Measurements from ENCODE around the gene MRPL52. TPM values are rescaled to one million over a fixed set of nuclear protein-coding genes. Genes with fewer than 3 reads are reported as not detected.

MRPL52 gene
- polyA plus RNA-seq, 2 of the 4 experiments (the other 2 are of a cell fraction) = 116 to 172 TPM

DNA sequence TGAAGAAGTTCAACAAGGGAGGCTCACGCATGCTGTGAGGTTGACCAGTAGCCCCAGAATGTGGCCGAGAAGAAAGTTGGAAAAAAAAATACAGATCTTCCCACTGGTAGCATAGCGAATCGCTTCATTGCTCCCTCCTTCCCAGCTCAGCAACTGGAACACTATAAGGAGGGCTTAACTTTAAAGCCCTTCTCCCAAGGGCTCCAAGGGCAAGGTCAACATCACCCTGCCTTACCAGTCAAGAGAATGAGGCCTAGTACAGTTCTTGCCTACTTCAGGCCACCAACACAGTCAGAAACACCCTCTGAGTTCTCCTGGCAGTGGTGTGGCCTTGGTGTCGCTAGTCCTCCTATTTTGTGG is 48.8 kb upstream of the MRPL52 start:
- WGBS (ENCODE audit: missing lambda C conversion rate) = 86% methylated on average over 5 of the region's 5 CpGs
- FAIRE-seq (no peak), ATAC-seq (no peak), DNase-seq (ENCODE audit: low read depth in 1 of 2, low spot score in 1 of 2) (no peak)
- no peak for TF ChIP-seq CHD2 (IDR thresholded peaks at IDR 0.05; ENCODE audit: low read length, partially characterized antibody)
- TF ChIP-seq EHMT2 (IDR thresholded peaks at IDR 0.05; ENCODE audit: low read depth) = no peak
- no peak for TF ChIP-seq ZC3H11A (IDR thresholded peaks at IDR 0.05)
- Histone ChIP-seq H3K4me3 (no peak overlapping the region), H3K4me1 (peaks cover 10% of the 10 kb centered on the region; the same call in 2 of the 3 replicates), H3K9me3 (no peaks in the 10 kb centered on the region), H3K4me2 (no peak overlapping the region), H3K27ac (no peak overlapping the region)
- ChIA-PET POLR2A (interaction anchor here (0.6 kb wide), 1 partner anchor 60 kb away, joined by 3 read pairs; no protein-coding TSS in a partner anchor), CTCF (interaction anchor here (0.6 to 4.2 kb wide), 5 partner anchors 42 to 1273 kb away, joined by 3 to 37 read pairs (median 4); no protein-coding TSS in a partner anchor)

DNA sequence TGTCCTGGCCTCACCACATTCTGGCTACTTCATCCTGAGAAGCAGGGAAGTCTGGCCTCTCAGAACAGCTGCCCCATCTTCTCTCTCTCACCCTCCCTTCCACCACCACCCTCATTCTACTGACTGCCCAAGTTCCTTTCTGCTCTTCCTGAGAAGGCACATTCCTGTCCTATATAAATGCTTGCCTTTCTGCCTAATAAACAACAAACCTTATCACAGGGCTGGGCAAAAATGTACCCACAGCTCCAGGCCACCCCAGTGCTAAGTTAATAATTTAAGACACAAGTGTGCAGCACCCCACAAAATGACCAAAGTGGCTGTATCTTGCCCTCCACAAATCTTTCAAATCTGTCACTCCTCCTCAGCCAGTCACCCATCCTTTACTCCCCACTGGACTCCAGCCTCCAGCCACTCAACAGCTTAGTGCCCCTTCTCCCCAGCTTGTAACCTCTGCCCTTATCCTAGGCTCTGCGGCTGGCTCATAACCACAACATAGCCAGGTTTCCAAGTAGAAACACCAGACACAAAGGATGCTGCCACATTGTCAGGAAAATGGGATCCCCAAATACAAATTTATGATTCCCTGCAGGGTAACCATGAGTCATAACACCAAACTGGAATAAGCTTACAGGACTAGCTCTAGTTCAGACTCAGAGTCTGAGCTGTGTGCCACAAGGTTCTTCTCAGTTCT is 48.2 kb upstream of the MRPL52 start:
- ChIA-PET CTCF (interaction anchor here (0.6 to 4.2 kb wide), 8 partner anchors 40 to 1273 kb away, joined by 3 to 37 read pairs (median 4); no protein-coding TSS in a partner anchor), POLR2A (no interaction called here)
- FAIRE-seq (no peak), ATAC-seq (no peak), DNase-seq (ENCODE audit: low read depth in 1 of 2, low spot score in 1 of 2) (no peak)
- TF ChIP-seq HDAC2 (IDR thresholded peaks at IDR 0.05) (no peak), CBX8 (IDR thresholded peaks at IDR 0.05) (no peak), MYC (IDR thresholded peaks at IDR 0.05; ENCODE audit: borderline replicate concordance, low read length) (no peak), FOXS1 (CRISPR knock-in tag; IDR thresholded peaks at IDR 0.05) (no peak), HOXB5 (CRISPR knock-in tag; IDR thresholded peaks at IDR 0.05) (no peak), NR3C1 (IDR thresholded peaks at IDR 0.05) (no peak), CBX2 (IDR thresholded peaks at IDR 0.05; ENCODE audit: borderline replicate concordance, low read depth) (no peak), TFCP2L1 (CRISPR knock-in tag; IDR thresholded peaks at IDR 0.05) (no peak), RNF2 (IDR thresholded peaks at IDR 0.05; ENCODE audit: borderline replicate concordance, low read depth) (no peak), TP53 (CRISPR knock-in tag; IDR thresholded peaks at IDR 0.05) (no peak), POLR2A (IDR thresholded peaks at IDR 0.05; ENCODE audit: low read length) (no peak), CTCF (IDR thresholded peaks at IDR 0.05) (no peak), HMGXB4 (CRISPR knock-in tag; IDR thresholded peaks at IDR 0.05; ENCODE audit: borderline replicate concordance) (no peak), MAZ (IDR thresholded peaks at IDR 0.05; ENCODE audit: borderline replicate concordance, low read depth, low read length) (no peak), REST (IDR thresholded peaks at IDR 0.05) (no peak), MAFK (IDR thresholded peaks at IDR 0.05; ENCODE audit: partially characterized antibody) (no peak)
- Histone ChIP-seq H3K4me1 (peaks cover 10% of the 10 kb centered on the region; the same call in 2 of the 3 replicates), H3K4me2 (no peak overlapping the region; the same call in 2 of the 3 replicates), H3K27ac (no peak overlapping the region), H3K4me3 (no peak overlapping the region), H3K9me3 (no peaks in the 10 kb centered on the region)
- WGBS (ENCODE audit: missing lambda C conversion rate) = 0% methylated on average over 1 of the region's 1 CpG

Data from A549 (cell line).